WTC11 (cell line): Measurements from ENCODE around the gene SYCP3. TPM values are rescaled to one million over a fixed set of nuclear protein-coding genes. Genes with fewer than 3 reads are reported as not detected.

Source experiments
- ATAC-seq: fragments of 200-7000 bp; cut with Tn5 transposase; 2 replicates; pipeline ENCODE4 v1.10.0; 2021; ENCODE audit warnings: mild to moderate bottlenecking, moderate library complexity
- CTCF ChIA-PET: fragments of 300-600 bp; sonication (Branson Sonifier 250); formaldehyde crosslinking; loops from one replicate; lab custom pipeline; 2021; ENCODE audit warnings: antibody characterized with exemption; lab: Charles Lee
- POLR2A ChIA-PET: fragments of 350-600 bp; sonication (Branson Sonifier 250); formaldehyde crosslinking; loops from one replicate; lab custom pipeline; 2021; ENCODE audit warnings: antibody characterized with exemption; lab: Charles Lee
- DNase-seq: peaks from one replicate; pipeline ENCODE4 v3.0.0; 2021; ENCODE audit warnings: low spot score
- H3K27ac Mint-ChIP-seq: 2 replicates; pipeline ENCODE4 v1.8.0; 2021; ENCODE audit warnings: mixed read lengths
- H3K27me3 Mint-ChIP-seq: 2 replicates; pipeline ENCODE4 v1.8.0; 2021; ENCODE audit warnings: low read depth, mild to moderate bottlenecking, moderate library complexity, mixed read lengths
- H3K36me3 Mint-ChIP-seq: 2 replicates; pipeline ENCODE4 v1.8.0; 2021; ENCODE audit warnings: mixed read lengths
- H3K4me1 Mint-ChIP-seq: 2 replicates; pipeline ENCODE4 v1.8.0; 2022; ENCODE audit warnings: mixed read lengths
- H3K4me3 Mint-ChIP-seq: 2 replicates; pipeline ENCODE4 v1.8.0; 2021; ENCODE audit warnings: mild to moderate bottlenecking, moderate library complexity, mixed read lengths
- H3K9me3 Mint-ChIP-seq: 2 replicates; pipeline ENCODE4 v1.8.0; 2021; ENCODE audit warnings: mixed read lengths
- CDX4 ChIP-seq: fragments of 250-450 bp; sonication (Bioruptor Pico); IDR thresholded peaks from 2 replicates; pipeline ENCODE4 v1.9.0; 2021; ENCODE audit warnings: moderate library complexity, mild to moderate bottlenecking, inconsistent platforms, borderline replicate concordance
- CTCF ChIP-seq: fragments of 200-600 bp; IDR thresholded peaks from 2 replicates; pipeline ENCODE4 v1.8.0; 2022; ENCODE audit warnings: antibody characterized with exemption
- FOXP4 ChIP-seq: sonication (generic); formaldehyde crosslinking; IDR thresholded peaks from 2 replicates; pipeline ENCODE4 v1.8.0; 2022; ENCODE audit warnings: mild to moderate bottlenecking, missing genetic modification reagents
- GABPB1 ChIP-seq: sonication (generic); formaldehyde crosslinking; IDR thresholded peaks from 2 replicates; pipeline ENCODE4 v1.8.1; 2023; ENCODE audit warnings: mild to moderate bottlenecking, missing genetic modification reagents
- GRHL2 ChIP-seq: fragments of 250-450 bp; sonication (Bioruptor Pico); IDR thresholded peaks from 2 replicates; pipeline ENCODE4 v1.8.0; 2022; ENCODE audit warnings: mild to moderate bottlenecking, moderate library complexity; ENCODE audit not compliant: insufficient replicate concordance, severe bottlenecking
- IRF1 ChIP-seq: sonication (generic); formaldehyde crosslinking; IDR thresholded peaks from 2 replicates; pipeline ENCODE4 v1.8.0; 2023; ENCODE audit warnings: missing genetic modification reagents
- NR2C2 ChIP-seq: sonication (generic); formaldehyde crosslinking; IDR thresholded peaks from 2 replicates; pipeline ENCODE4 v1.8.0; 2022; ENCODE audit warnings: mild to moderate bottlenecking, missing genetic modification reagents
- OVOL2 ChIP-seq: fragments of 250-450 bp; sonication (Bioruptor Pico); IDR thresholded peaks from 2 replicates; pipeline ENCODE4 v1.9.0; 2021; ENCODE audit warnings: mild to moderate bottlenecking, borderline replicate concordance
- TEAD4 ChIP-seq: sonication (generic); formaldehyde crosslinking; IDR thresholded peaks from 2 replicates; pipeline ENCODE4 v1.8.0; 2022; ENCODE audit warnings: mild to moderate bottlenecking, missing genetic modification reagents
- USF2 ChIP-seq: sonication (generic); formaldehyde crosslinking; IDR thresholded peaks from 2 replicates; pipeline ENCODE4 v1.8.1; 2023; ENCODE audit warnings: mild to moderate bottlenecking, missing genetic modification reagents, moderate library complexity
- ZBTB21 ChIP-seq: sonication (generic); formaldehyde crosslinking; IDR thresholded peaks from 2 replicates; pipeline ENCODE4 v1.8.1; 2023; ENCODE audit warnings: mild to moderate bottlenecking, missing genetic modification reagents, borderline replicate concordance
- ZNF138 ChIP-seq: sonication (generic); formaldehyde crosslinking; conservative IDR thresholded peaks from 2 replicates; pipeline ENCODE4 v1.8.1; 2022; ENCODE audit warnings: mild to moderate bottlenecking, moderate library complexity, missing genetic modification reagents
- ZNF416 ChIP-seq: fragments of 250-450 bp; sonication (Bioruptor Pico); IDR thresholded peaks from 2 replicates; pipeline ENCODE4 v1.9.0; 2021; ENCODE audit warnings: mild to moderate bottlenecking, inconsistent platforms
- ZNF532 ChIP-seq: fragments of 250-450 bp; sonication (Bioruptor Pico); IDR thresholded peaks from 2 replicates; pipeline ENCODE4 v1.9.0; 2021; ENCODE audit warnings: mild to moderate bottlenecking, borderline replicate concordance
- total RNA-seq: library from RNA; stranded (reverse); gene quantifications from 3 replicates; pipeline ENCODE4 v1.2.3, GENCODE V29; 2021

SYCP3 gene
- total RNA-seq, 1 experiment from 2014 or later = 0.15 TPM

GRCh38 chr12:101775816-101776215 lies 36.6 kb upstream of the SYCP3 start (continued):
- TF ChIP-seq ZNF532 (CRISPR knock-in tag) (no peak), OVOL2 (CRISPR knock-in tag) (no peak), TEAD4 (no peak), ZBTB21 (CRISPR knock-in tag) (no peak), GABPB1 (CRISPR knock-in tag) (no peak)
- TF ChIP-seq, all 79 proteins: peak for 0

GRCh38 chr12:101773650-101774162 lies 34.4 kb upstream of the SYCP3 start:
- no peaks in the 10 kb centered on the region for H3K4me1 Mint-ChIP-seq
- ChIA-PET CTCF (interaction anchor here (0.6 to 3.1 kb wide), 21 partner anchors 10 to 1038 kb away, joined by 3 to 71 read pairs (median 4); partner anchors contain the start of gene GNPTAB), POLR2A (interaction anchor here (0.6 kb wide), 1 partner anchor 57 kb away, joined by 4 read pairs; the partner anchor contains the start of gene GNPTAB)
- TF ChIP-seq ZNF416 (peak; percentile 84; the same call in 1 of the 2 replicates), IRF1 (CRISPR knock-in tag) (no peak), CDX4 (CRISPR knock-in tag) (no peak), NR2C2 (no peak), GRHL2 (CRISPR knock-in tag) (no peak), FOXP4 (CRISPR knock-in tag) (no peak), CTCF (peak; percentile 89), USF2 (no peak), ZNF138 (no peak)
- DNase-seq (peak; percentile 56), ATAC-seq (peak; percentile 89)
- no peak overlapping the region for H3K27ac Mint-ChIP-seq
- H3K4me3 Mint-ChIP-seq = no peak overlapping the region
- peaks cover 10% of the 10 kb centered on the region for H3K36me3 Mint-ChIP-seq
- H3K27me3 Mint-ChIP-seq = no peaks in the 10 kb centered on the region
- H3K9me3 Mint-ChIP-seq = no peaks in the 10 kb centered on the region
